GM10266 (cell line): ENCODE data around the gene NAP1L5.

Source experiments
- DNase-seq: peaks from one replicate; pipeline ENCODE4 v3.0.0; 2012; ENCODE audit errors: extremely low spot score
- TF ChIP-seq, protein P1 (sequence below): IDR thresholded peaks from 2 replicates; pipeline ENCODE4 v1.5.1; 2012; ENCODE audit warnings: mild to moderate bottlenecking, low read depth; ENCODE audit not compliant: control insufficient read depth, insufficient read depth; ENCODE audit errors: missing control alignments

The NAP1L5 gene

DNA sequence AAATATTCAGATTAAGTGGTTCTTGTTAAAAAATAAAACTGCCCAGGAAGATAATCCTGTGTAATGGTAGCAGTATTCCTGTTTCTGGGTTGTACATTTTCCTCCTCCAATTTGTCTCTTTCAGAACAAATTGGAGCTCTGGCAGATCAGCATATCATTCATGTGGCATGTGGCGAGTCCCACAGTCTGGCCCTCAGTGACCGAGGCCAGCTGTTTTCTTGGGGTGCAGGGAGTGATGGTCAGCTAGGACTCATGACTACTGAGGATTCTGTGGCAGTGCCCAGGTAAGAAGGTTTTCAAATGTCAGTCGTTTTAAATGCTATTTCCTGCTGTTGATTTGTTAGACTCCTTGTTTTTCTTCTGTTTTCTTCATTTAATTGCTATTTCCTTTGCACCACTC, 47.9 kb downstream of the NAP1L5 start:
- DNase-seq: no peak
- TF ChIP-seq, protein P1, sequence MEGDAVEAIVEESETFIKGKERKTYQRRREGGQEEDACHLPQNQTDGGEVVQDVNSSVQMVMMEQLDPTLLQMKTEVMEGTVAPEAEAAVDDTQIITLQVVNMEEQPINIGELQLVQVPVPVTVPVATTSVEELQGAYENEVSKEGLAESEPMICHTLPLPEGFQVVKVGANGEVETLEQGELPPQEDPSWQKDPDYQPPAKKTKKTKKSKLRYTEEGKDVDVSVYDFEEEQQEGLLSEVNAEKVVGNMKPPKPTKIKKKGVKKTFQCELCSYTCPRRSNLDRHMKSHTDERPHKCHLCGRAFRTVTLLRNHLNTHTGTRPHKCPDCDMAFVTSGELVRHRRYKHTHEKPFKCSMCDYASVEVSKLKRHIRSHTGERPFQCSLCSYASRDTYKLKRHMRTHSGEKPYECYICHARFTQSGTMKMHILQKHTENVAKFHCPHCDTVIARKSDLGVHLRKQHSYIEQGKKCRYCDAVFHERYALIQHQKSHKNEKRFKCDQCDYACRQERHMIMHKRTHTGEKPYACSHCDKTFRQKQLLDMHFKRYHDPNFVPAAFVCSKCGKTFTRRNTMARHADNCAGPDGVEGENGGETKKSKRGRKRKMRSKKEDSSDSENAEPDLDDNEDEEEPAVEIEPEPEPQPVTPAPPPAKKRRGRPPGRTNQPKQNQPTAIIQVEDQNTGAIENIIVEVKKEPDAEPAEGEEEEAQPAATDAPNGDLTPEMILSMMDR: no peak

- DNase-seq: no peak
- TF ChIP-seq, protein P1: no peak
These were observed 50.9 kb downstream of the NAP1L5 start for GRCh38 chr4:88646528-88647280.

DNA sequence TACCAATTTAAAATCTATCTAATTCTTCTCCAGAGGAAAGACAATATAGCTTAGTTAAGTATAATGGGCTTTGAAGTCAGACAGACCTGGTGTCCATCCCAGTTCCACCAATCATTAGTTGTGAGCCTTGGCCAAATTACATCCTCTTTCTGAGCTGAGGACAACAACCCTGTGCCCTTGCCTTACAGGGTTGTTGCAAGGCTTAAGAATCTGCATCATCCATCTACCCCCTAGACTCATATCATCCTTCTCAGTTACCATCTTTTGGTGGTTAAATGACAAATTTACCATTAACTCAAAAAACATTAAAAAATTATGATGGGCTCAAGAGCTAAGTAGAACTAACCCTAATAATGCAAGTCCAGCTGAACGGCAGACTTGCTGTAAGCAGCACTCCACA, 51.6 kb downstream of the NAP1L5 start:
- no peak for DNase-seq
- TF ChIP-seq, protein P1: no peak
